ENCODE results near the gene CTNNA2. TPM values are rescaled to one million over a fixed set of nuclear protein-coding genes. Genes with fewer than 3 reads are reported as not detected.
A peak's percentile ranks its signal among the peaks of the same experiment; 100 is the strongest.

Gene CTNNA2
- total and polyA plus RNA-seq, 9 of the 15 experiments (the other 6 are each of a cell fraction or from before 2014, with no cell fraction given): 0.03 to 0.40 (median 0.15) TPM

- in situ Hi-C loops (cut with MboI): no loop called here
- CTCF ChIA-PET (ENCODE audit: low intra/inter-chr PET ratio): no interaction called here
Observed at GRCh38 chr2:80222644-80223043, 709.8 kb downstream of the CTNNA2 start.

GRCh38 chr2:80231421-80231820 lies 718.6 kb downstream of the CTNNA2 start:
- no peaks in the 10 kb centered on the region for H3K79me2 ChIP-seq (ENCODE audit: control insufficient read depth, insufficient read depth, low read length)
- FAIRE-seq (no peak), ATAC-seq (no peak), DNase-seq (ENCODE audit: extremely low read depth in 1 of 4, low spot score in 3 of 4) (no peak)
- WGBS (ENCODE audit: insufficient coverage, low coverage, missing lambda C conversion rate): 10% methylated on average over 1 of the region's 1 CpG
- H3K9ac ChIP-seq (ENCODE audit: insufficient read depth in 1 of 2, low read depth in 2 of 2, low read length in 2 of 2): no peak overlapping the region
- H3K4me1 ChIP-seq (replicated peaks in 1 of 2; ENCODE audit: control insufficient read depth in 2 of 2, insufficient read depth in 2 of 2, low read length in 2 of 2): no peaks in the 10 kb centered on the region
- no peaks in the 10 kb centered on the region for H4K20me1 ChIP-seq (replicated peaks; ENCODE audit: control insufficient read depth, insufficient read depth, low read length)
- intact Hi-C loops (cut with micrococcal nuclease): no loop called here
- no peak overlapping the region for H3K27ac ChIP-seq (ENCODE audit: extremely low read depth, low read depth, low read length)
- no TSS peak for BruUV-seq (replicated peaks)
- H3K36me3 ChIP-seq (ENCODE audit: control insufficient read depth, insufficient read depth, low read length): no peaks in the 10 kb centered on the region
- no peaks in the 10 kb centered on the region for H3K9me3 ChIP-seq (replicated peaks; ENCODE audit: control insufficient read depth, insufficient read depth, low read depth, low read length)
- H3K4me2 ChIP-seq (ENCODE audit: insufficient read depth, low read length): no peak overlapping the region
- in situ Hi-C loops (cut with MboI): no loop called here
- no peaks in the 10 kb centered on the region for H3K27me3 ChIP-seq (ENCODE audit: control insufficient read depth in 2 of 2, insufficient read depth in 2 of 2, low read length in 2 of 2)
- ChIA-PET POLR2A (no interaction called here), CTCF (ENCODE audit: low intra/inter-chr PET ratio) (no interaction called here)
- no peak overlapping the region for H3K4me3 ChIP-seq
- H3K9me1 ChIP-seq (ENCODE audit: control insufficient read depth, insufficient read depth, low read length): no peaks in the 10 kb centered on the region
- H2AFZ ChIP-seq (ENCODE audit: low read depth, low read length): 0 out of 2 replicates have a peak overlapping the region, but pooled peaks have one; percentile 32
- TF ChIP-seq IRF1 (CRISPR knock-in tag; IDR thresholded peaks at IDR 0.05; ENCODE audit: borderline replicate concordance) (no peak), CEBPG (CRISPR knock-in tag; IDR thresholded peaks at IDR 0.05) (no peak), CEBPG (tag; conservative IDR thresholded peaks at IDR 0.05 in 1 of 2, IDR thresholded peaks at IDR 0.05 in 1 of 2) (no peak), ARID2 (IDR thresholded peaks at IDR 0.05) (no peak), SMAD1 (IDR thresholded peaks at IDR 0.05; ENCODE audit: low read depth, low read length, partially characterized antibody) (no peak), THAP7 (CRISPR knock-in tag; IDR thresholded peaks at IDR 0.05) (no peak), PREB (CRISPR knock-in tag; IDR thresholded peaks at IDR 0.05) (no peak), DACH1 (IDR thresholded peaks at IDR 0.05; ENCODE audit: partially characterized antibody) (no peak), ZNF316 (IDR thresholded peaks at IDR 0.05) (no peak), ZNF3 (CRISPR knock-in tag; IDR thresholded peaks at IDR 0.05) (no peak), FOS (IDR thresholded peaks at IDR 0.05; ENCODE audit: extremely low read depth, insufficient read length) (no peak), ZBTB34 (CRISPR knock-in tag; IDR thresholded peaks at IDR 0.05) (no peak)

More at GRCh38 chr2:80222644-80223043, 709.8 kb downstream of the CTNNA2 start:
- Histone ChIP-seq H3K4me3 (no peak overlapping the region), H3K9me3 (replicated peaks; ENCODE audit: control insufficient read depth, insufficient read depth, low read depth, low read length) (no peaks in the 10 kb centered on the region; the same call in 1 of the 2 replicates), H3K79me2 (ENCODE audit: control insufficient read depth, insufficient read depth, low read length) (no peaks in the 10 kb centered on the region), H3K36me3 (ENCODE audit: control insufficient read depth, insufficient read depth, low read length) (no peaks in the 10 kb centered on the region), H3K4me1 (replicated peaks in 1 of 2; ENCODE audit: control insufficient read depth in 2 of 2, insufficient read depth in 2 of 2, low read length in 2 of 2) (no peaks in the 10 kb centered on the region), H2AFZ (ENCODE audit: low read depth, low read length) (no peak overlapping the region), H3K9ac (ENCODE audit: insufficient read depth in 1 of 2, low read depth in 2 of 2, low read length in 2 of 2) (no peak overlapping the region), H3K27ac (ENCODE audit: extremely low read depth, low read depth, low read length) (no peak overlapping the region), H3K9me1 (ENCODE audit: control insufficient read depth, insufficient read depth, low read length) (no peaks in the 10 kb centered on the region), H4K20me1 (replicated peaks; ENCODE audit: control insufficient read depth, insufficient read depth, low read length) (no peaks in the 10 kb centered on the region), H3K4me2 (ENCODE audit: insufficient read depth, low read length) (no peak overlapping the region), H3K27me3 (ENCODE audit: control insufficient read depth in 2 of 2, insufficient read depth in 2 of 2, low read length in 2 of 2) (no peaks in the 10 kb centered on the region)
- WGBS (ENCODE audit: insufficient coverage, low coverage, missing lambda C conversion rate): 30% methylated on average over 2 of the region's 2 CpGs
- no peak for TF ChIP-seq GABPA (tag; conservative IDR thresholded peaks at IDR 0.05; ENCODE audit: low read depth)
- TF ChIP-seq C11orf30 (IDR thresholded peaks at IDR 0.05; ENCODE audit: low read depth): peak; percentile 19; the same call in 1 of the 2 replicates
- TF ChIP-seq TAL1 (IDR thresholded peaks at IDR 0.05): no peak
- peak; percentile 26; the same call in 1 of the 2 replicates for TF ChIP-seq MAFG (tag; conservative IDR thresholded peaks at IDR 0.05)
- TF ChIP-seq ZNF316 (IDR thresholded peaks at IDR 0.05): peak; percentile 77
- no peak for ATAC-seq
- POLR2A ChIA-PET: no interaction called here
- no peak for FAIRE-seq
- DNase-seq (ENCODE audit: extremely low read depth in 1 of 4, low spot score in 3 of 4): no peak
- no TSS peak for BruUV-seq (replicated peaks)
- intact Hi-C loops (cut with micrococcal nuclease): no loop called here

All from K562 (cell line).